NCI-H128 (cell line): ENCODE measurements around the gene CDK5R1.
"Not testable (repeated sequence)": the region's sequence is repeated elsewhere in the genome, so short reads cannot be mapped to it uniquely, and the experiment has no call there.

Experiments
- DNase-seq: peaks from one replicate; lab custom pipeline; 2025; ENCODE audit not compliant: unreplicated experiment; lab: John Stamatoyannopoulos, UW

The CDK5R1 gene

GRCh38 chr17:32515677-32516383, 29.0 kb downstream of the CDK5R1 start:
- no peak for DNase-seq

- DNase-seq, result peak; percentile 77
Observed at GRCh38 chr17:32516450-32516849, 29.7 kb downstream of the CDK5R1 start.

GRCh38 chr17:32516940-32517701, 30.3 kb downstream of the CDK5R1 start:
- DNase-seq, result no peak

- DNase-seq, result no peak
Observed at GRCh38 chr17:32517982-32518381, 31.2 kb downstream of the CDK5R1 start.

GRCh38 chr17:32518646-32519227, 31.9 kb downstream of the CDK5R1 start:
- no peak for DNase-seq

GRCh38 chr17:32519228-32520103, 32.7 kb downstream of the CDK5R1 start:
- peak; percentile 69 for DNase-seq

GRCh38 chr17:32520104-32520701, 33.4 kb downstream of the CDK5R1 start:
- DNase-seq, result no peak

GRCh38 chr17:32520737-32521404, 34.1 kb downstream of the CDK5R1 start:
- no peak for DNase-seq

GRCh38 chr17:32523017-32523680, 36.4 kb downstream of the CDK5R1 start:
- DNase-seq, result no peak

- DNase-seq, result no peak
Observed at GRCh38 chr17:32523827-32524552, 37.2 kb downstream of the CDK5R1 start.

GRCh38 chr17:32524553-32524880, 37.7 kb downstream of the CDK5R1 start:
- DNase-seq, result not testable (repeated sequence)

- no peak for DNase-seq
Observed at GRCh38 chr17:32525122-32525521, 38.3 kb downstream of the CDK5R1 start.

GRCh38 chr17:32527146-32527545, 40.4 kb downstream of the CDK5R1 start:
- DNase-seq, result no peak

GRCh38 chr17:32528825-32529224, 42.0 kb downstream of the CDK5R1 start:
- no peak for DNase-seq

GRCh38 chr17:32529604-32530003, 42.8 kb downstream of the CDK5R1 start:
- DNase-seq, result no peak

- no peak for DNase-seq
Observed at GRCh38 chr17:32533296-32533695, 46.5 kb downstream of the CDK5R1 start.

GRCh38 chr17:32536736-32537643, 50.2 kb downstream of the CDK5R1 start:
- DNase-seq, result no peak
